Testis (tissue), 3 donors: ENCODE data around the gene LKAAEAR1. TPM values are rescaled to one million over a fixed set of nuclear protein-coding genes. Genes with fewer than 3 reads are reported as not detected.

Experiments
- DNase-seq: peaks from one replicate; pipeline ENCODE4 v3.0.0-alpha.2; 2019
- H3K27ac ChIP-seq, 2 donors: fragments of 200-600 bp; sonication (generic); one replicate each; pipeline ENCODE4 v1.5.1; 2019
- H3K27me3 ChIP-seq: fragments of 200-600 bp; sonication (generic); one replicate; pipeline ENCODE4 v1.5.1; 2019
- H3K36me3 ChIP-seq: fragments of 200-600 bp; sonication (generic); one replicate; pipeline ENCODE4 v1.5.1; 2017; ENCODE audit warnings: low read depth; ENCODE audit errors: missing control alignments
- H3K4me1 ChIP-seq: fragments of 200-600 bp; sonication (generic); one replicate; pipeline ENCODE4 v1.5.1; 2019
- H3K4me3 ChIP-seq, 2 donors: fragments of 200-600 bp; sonication (generic); one replicate each; pipeline ENCODE4 v1.5.1; 2017 to 2019
- H3K9me3 ChIP-seq: fragments of 200-600 bp; sonication (generic); one replicate; pipeline ENCODE4 v1.5.1; 2017
- POLR2A ChIP-seq: fragments of 450-650 bp; IDR thresholded peaks from one replicate; pipeline ENCODE4 v1.6.1; 2017; ENCODE audit warnings: antibody characterized with exemption, mild to moderate bottlenecking, moderate library complexity
- WGBS, 2 donors: methylation state at CpG; one replicate each; pipeline ENCODE4 v1.1.5; 2018; 5-methylcytosine and 5-hydroxymethylcytosine counted together
- intact Hi-C: fragments of 100-400 bp; cut with DNase I; formaldehyde crosslinking; loops from one replicate; pipeline ENCODE4 v1.15.1; 2023; ENCODE audit warnings: low total_unique reads
- polyA plus RNA-seq: library from polyadenylated mRNA; stranded (reverse); fragments of 350-450 nt; fragmentation: Illumina TruSeq; extraction: RNeasy Lipid Tissue Mini Kit (QIAGEN cat#74804); gene quantifications from one replicate; pipeline ENCODE4 v1.2.3, GENCODE V29; 2014; ENCODE audit warnings: low read depth, low replicate concordance; ENCODE audit not compliant: insufficient read depth
- total RNA-seq, 2 donors: library from RNA; depleted of rRNA; stranded (reverse); fragments of >200 nt; gene quantifications; one replicate each; pipeline ENCODE4 v1.2.3, GENCODE V29; 2016
- TF ChIP-seq, protein P1 (sequence below), 3 experiments: fragments of 450-650 bp in 2 of 3; fragments of 200-600 bp in 1 of 3; sonication (generic) in 1 of 3; IDR thresholded peaks; one replicate each; pipeline ENCODE4 v1.5.1; 2016 to 2019; ENCODE audit warnings: antibody characterized with exemption in 3 of 3, mild to moderate bottlenecking in 2 of 3, moderate library complexity in 1 of 3

LKAAEAR1 gene
- total and polyA plus RNA-seq, 3 donors from 2014 or later = 6.6 to 89.9 (median 45.3) TPM

DNA sequence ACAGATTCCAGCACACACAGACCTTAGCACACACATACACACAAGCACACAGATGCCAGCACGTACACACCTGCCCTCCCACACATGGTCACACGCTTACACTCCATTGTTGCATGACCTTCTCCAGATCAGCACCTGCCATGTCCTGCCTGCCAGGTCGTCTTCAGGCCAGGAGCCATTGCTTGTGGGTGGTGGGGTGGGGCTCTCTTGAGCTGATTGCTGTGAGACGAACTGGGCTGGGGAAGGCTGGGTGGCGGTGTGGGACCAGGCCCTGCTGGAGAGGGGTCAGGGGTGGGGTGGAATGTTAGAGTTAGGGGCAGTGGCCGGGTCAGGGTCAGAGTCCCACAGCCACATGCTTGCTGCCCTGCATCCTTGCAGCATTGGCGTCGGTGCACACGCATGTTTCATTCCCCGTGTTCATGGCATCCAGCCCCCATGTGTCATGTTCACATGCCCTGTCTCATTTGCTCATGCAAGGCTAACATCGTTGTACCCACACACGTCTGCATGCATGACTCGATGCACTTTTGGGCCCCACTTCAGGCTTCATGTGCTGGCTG, 29.7 kb upstream of the LKAAEAR1 start:
- H3K27ac ChIP-seq = no peak overlapping the region
- DNase-seq = peak; percentile 7
- WGBS, 2 donors = 87 to 92% methylated on average over 11 to 13 of the region's 13 CpGs
- no peaks in the 10 kb centered on the region for H3K9me3 ChIP-seq
- H3K4me3 ChIP-seq = no peak overlapping the region
- intact Hi-C loops = no loop called here
- no peak for TF ChIP-seq POLR2A
- TF ChIP-seq, protein P1, sequence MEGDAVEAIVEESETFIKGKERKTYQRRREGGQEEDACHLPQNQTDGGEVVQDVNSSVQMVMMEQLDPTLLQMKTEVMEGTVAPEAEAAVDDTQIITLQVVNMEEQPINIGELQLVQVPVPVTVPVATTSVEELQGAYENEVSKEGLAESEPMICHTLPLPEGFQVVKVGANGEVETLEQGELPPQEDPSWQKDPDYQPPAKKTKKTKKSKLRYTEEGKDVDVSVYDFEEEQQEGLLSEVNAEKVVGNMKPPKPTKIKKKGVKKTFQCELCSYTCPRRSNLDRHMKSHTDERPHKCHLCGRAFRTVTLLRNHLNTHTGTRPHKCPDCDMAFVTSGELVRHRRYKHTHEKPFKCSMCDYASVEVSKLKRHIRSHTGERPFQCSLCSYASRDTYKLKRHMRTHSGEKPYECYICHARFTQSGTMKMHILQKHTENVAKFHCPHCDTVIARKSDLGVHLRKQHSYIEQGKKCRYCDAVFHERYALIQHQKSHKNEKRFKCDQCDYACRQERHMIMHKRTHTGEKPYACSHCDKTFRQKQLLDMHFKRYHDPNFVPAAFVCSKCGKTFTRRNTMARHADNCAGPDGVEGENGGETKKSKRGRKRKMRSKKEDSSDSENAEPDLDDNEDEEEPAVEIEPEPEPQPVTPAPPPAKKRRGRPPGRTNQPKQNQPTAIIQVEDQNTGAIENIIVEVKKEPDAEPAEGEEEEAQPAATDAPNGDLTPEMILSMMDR (IDR thresholded peaks at IDR 0.05) = no peak
- no peaks in the 10 kb centered on the region for H3K4me1 ChIP-seq
- H3K36me3 ChIP-seq = no peaks in the 10 kb centered on the region
- no peaks in the 10 kb centered on the region for H3K27me3 ChIP-seq

DNA sequence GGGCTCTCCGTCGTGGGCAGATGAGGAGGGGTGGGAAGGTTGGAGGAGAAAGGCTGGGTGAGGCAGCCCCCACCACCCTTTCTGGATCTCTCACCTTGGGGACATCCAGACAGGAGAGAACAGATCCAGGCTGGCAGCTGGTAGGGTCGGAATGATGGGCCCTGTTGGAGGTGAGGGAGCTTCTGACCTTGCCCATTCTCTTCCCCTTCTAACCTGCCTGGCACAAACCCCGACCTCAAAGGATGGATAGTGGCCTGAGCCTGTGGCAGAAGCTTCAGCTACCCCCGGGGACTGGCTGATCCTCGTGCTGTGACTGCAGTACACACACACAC, 29.2 kb upstream of the LKAAEAR1 start:
- Histone ChIP-seq H3K27me3 (no peaks in the 10 kb centered on the region), H3K4me3 (no peak overlapping the region), H3K36me3 (no peaks in the 10 kb centered on the region), H3K27ac (no peak overlapping the region), H3K9me3 (no peaks in the 10 kb centered on the region), H3K4me1 (no peaks in the 10 kb centered on the region)
- TF ChIP-seq, protein P1 (IDR thresholded peaks at IDR 0.05) = no peak
- TF ChIP-seq POLR2A = no peak
- intact Hi-C loops = no loop called here
- WGBS, 2 donors = 30 to 56% methylated on average over 2 to 6 of the region's 6 CpGs
- no peak for DNase-seq

DNA sequence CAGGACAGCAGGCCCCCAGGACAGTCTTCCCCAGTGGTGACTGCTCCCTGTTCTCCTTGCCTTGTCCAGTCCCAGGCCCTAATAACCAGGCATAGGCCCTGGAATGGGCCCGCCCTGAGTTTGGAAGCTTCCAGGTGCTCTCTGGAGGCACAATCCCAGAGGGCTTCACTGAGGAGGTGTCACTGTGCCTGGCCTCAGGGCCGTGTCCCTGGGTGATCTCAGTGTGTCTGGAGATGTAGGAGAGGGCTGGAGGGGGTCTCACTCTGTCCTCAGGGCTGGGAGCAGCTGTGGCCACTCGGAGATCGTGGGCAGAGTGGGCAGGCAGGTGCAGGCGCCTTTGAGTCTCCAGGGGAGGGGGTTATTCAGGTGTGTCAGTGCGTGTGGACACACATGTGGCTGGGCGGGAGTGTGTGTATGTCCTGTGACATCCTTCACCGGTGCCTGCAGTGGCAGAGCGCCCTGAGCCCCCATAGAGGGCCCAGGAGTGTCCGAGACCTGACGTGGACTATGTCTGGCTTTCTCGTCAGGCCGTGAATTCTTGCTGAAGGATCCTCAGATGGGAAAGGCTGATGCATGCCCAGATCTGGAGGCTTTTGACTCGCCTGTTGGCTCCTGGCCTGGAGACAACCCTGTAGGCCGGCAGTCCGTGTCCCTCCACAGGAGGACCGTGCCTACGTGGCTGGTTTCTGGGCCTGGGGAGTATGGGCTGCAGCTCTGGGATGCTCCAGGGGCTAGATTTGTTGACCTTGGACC, 28.7 kb upstream of the LKAAEAR1 start:
- 84 to 88% methylated on average over 5 to 18 of the region's 18 CpGs for WGBS, 2 donors
- Histone ChIP-seq H3K4me3 (no peak overlapping the region), H3K27me3 (no peaks in the 10 kb centered on the region), H3K36me3 (no peaks in the 10 kb centered on the region), H3K27ac (no peak overlapping the region), H3K9me3 (no peaks in the 10 kb centered on the region), H3K4me1 (no peaks in the 10 kb centered on the region)
- DNase-seq = peak; percentile 9
- intact Hi-C loops = no loop called here
- TF ChIP-seq, protein P1 (IDR thresholded peaks at IDR 0.05) = no peak
- no peak for TF ChIP-seq POLR2A

DNA sequence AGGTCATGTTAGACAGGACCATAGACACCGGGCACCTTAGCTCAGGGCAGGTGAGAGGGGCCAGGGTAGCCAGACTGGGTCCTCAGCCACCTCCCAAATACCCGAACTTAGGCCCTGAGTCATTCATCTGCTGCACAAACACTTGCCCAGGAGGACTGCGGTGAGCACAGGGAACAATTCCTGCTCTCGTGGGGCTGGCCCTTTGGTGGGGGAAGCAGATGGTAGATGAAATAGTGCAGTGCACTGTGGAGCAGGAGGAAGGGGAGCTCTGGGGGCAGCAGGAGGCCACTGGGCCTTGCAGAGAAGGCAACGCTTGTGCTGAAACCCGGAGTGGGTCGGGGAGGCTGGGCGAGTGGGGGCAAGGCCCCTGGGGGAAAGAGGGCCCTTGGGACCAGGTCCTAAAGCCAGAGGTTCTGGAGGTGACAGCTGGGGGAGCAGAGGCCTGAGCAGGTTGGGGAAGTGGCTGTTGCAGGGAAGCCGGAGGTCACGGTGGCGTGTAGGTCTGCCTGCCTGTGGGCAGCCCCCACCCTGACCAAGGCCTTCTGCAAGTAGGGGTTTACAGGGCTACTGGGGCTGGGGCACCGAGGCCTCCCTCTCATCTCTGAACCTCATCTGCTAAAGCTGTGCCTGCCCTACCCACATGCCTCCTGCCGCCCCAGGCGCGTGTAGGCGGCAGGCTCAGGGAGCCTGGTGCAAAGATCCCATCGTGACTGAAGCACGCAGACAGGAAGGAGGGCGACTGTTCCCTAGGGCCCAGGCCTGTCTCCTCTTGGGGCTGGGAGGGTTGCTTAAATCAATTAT, 27.8 kb upstream of the LKAAEAR1 start:
- Histone ChIP-seq H3K27me3 (no peaks in the 10 kb centered on the region), H3K27ac (no peak overlapping the region), H3K4me3 (no peak overlapping the region), H3K4me1 (no peaks in the 10 kb centered on the region), H3K9me3 (no peaks in the 10 kb centered on the region), H3K36me3 (no peaks in the 10 kb centered on the region)
- WGBS, 2 donors = 83 to 88% methylated on average over 18 to 19 of the region's 19 CpGs
- DNase-seq = no peak
- no peak for TF ChIP-seq POLR2A
- TF ChIP-seq, protein P1 (IDR thresholded peaks at IDR 0.05) = no peak
- intact Hi-C loops = no loop called here
